NAMALWA (cell line): ENCODE data around the gene SNRNP40.

ENCODE experiments used
- DNase-seq: peaks from one replicate; pipeline ENCODE4 v3.0.0-alpha.2; 2015; ENCODE audit warnings: low spot score

SNRNP40 gene

GRCh38 chr1:31230378-31230777 is 66.2 kb downstream of the SNRNP40 start:
- no peak for DNase-seq

- DNase-seq = no peak
These were observed 67.6 kb downstream of the SNRNP40 start for GRCh38 chr1:31228986-31229385.

- no peak for DNase-seq
These were observed 68.6 kb downstream of the SNRNP40 start for GRCh38 chr1:31227891-31228568.

GRCh38 chr1:31224068-31224467 is 72.5 kb downstream of the SNRNP40 start:
- no peak for DNase-seq

GRCh38 chr1:31222176-31222575 is 74.4 kb downstream of the SNRNP40 start:
- no peak for DNase-seq

GRCh38 chr1:31221072-31221471 is 75.5 kb downstream of the SNRNP40 start:
- DNase-seq = no peak

- DNase-seq = no peak
These were observed 77.1 kb downstream of the SNRNP40 start for GRCh38 chr1:31219489-31219888.

- no peak for DNase-seq
These were observed 77.9 kb downstream of the SNRNP40 start for GRCh38 chr1:31218705-31219104.

- DNase-seq = no peak
These were observed 80.6 kb downstream of the SNRNP40 start for GRCh38 chr1:31216016-31216415.

- DNase-seq = no peak
These were observed 81.5 kb downstream of the SNRNP40 start for GRCh38 chr1:31215065-31215570.

- no peak for DNase-seq
These were observed 82.1 kb downstream of the SNRNP40 start for GRCh38 chr1:31214316-31215064.
